CD4-positive, CD25-positive, alpha-beta regulatory T cell (primary cell): ENCODE results near the gene CYB5R3. TPM values are rescaled to one million over a fixed set of nuclear protein-coding genes. Genes with fewer than 3 reads are reported as not detected.
A peak's percentile ranks its signal among the peaks of the same experiment; 100 is the strongest.

Source experiments
- ATAC-seq, 2 donors: fragments of 150-1000 bp; cut with Tn5 transposase; one replicate each; pipeline ENCODE4 v1.10.0; 2021; ENCODE audit warnings: low read depth in 2 of 2, moderate number of reproducible peaks in 2 of 2, moderate library complexity in 1 of 2
- DNase-seq, 3 donors: peaks; one replicate each; pipeline versions ENCODE4 v3.0.0 to v3.0.0-alpha.2; 2012 to 2022; ENCODE audit warnings: mixed read lengths in 1 of 3
- H3K27ac ChIP-seq: one replicate; pipeline ENCODE4 v1.7.0; 2013; ENCODE audit warnings: mild to moderate bottlenecking, low read length; ENCODE audit not compliant: insufficient read depth, poor library complexity, severe bottlenecking
- H3K27me3 ChIP-seq: one replicate; pipeline ENCODE4 v1.7.0; 2013; ENCODE audit warnings: low read length; ENCODE audit not compliant: control insufficient read depth, insufficient read depth
- H3K36me3 ChIP-seq: one replicate; pipeline ENCODE4 v1.7.0; 2013; ENCODE audit warnings: mild to moderate bottlenecking, low read length, moderate library complexity; ENCODE audit not compliant: control insufficient read depth, insufficient read depth
- H3K4me1 ChIP-seq: 2 replicates; pipeline ENCODE4 v1.7.0; 2013; ENCODE audit warnings: mild to moderate bottlenecking, low read length; ENCODE audit not compliant: insufficient read depth, control insufficient read depth, poor library complexity, severe bottlenecking
- H3K4me3 ChIP-seq: one replicate; pipeline ENCODE4 v1.7.0; 2013; ENCODE audit warnings: low read depth, mild to moderate bottlenecking, low read length, moderate library complexity
- H3K9me3 ChIP-seq, 2 experiments: 1 replicate in 1 of 2; 2 replicates in 1 of 2; pipeline ENCODE4 v1.7.0; 2013; ENCODE audit warnings: low read length in 2 of 2, mild to moderate bottlenecking in 1 of 2, moderate library complexity in 1 of 2; ENCODE audit not compliant: control insufficient read depth in 2 of 2
- H3K27ac Mint-ChIP-seq, 3 donors: one replicate each; pipeline ENCODE4 v1.8.0; 2020 to 2022; ENCODE audit warnings: mild to moderate bottlenecking in 3 of 3, mixed read lengths in 3 of 3, moderate library complexity in 2 of 3
- H3K27me3 Mint-ChIP-seq: one replicate; pipeline ENCODE4 v1.8.0; 2022; ENCODE audit warnings: mild to moderate bottlenecking, mixed read lengths
- H3K36me3 Mint-ChIP-seq: one replicate; pipeline ENCODE4 v1.8.0; 2020; ENCODE audit warnings: mixed read lengths
- H3K4me1 Mint-ChIP-seq, 4 donors: one replicate each; pipeline ENCODE4 v1.8.0; 2020 to 2022; ENCODE audit warnings: mixed read lengths in 4 of 4, mild to moderate bottlenecking in 1 of 4
- H3K4me3 Mint-ChIP-seq, 4 donors: one replicate each; pipeline ENCODE4 v1.8.0; 2020 to 2022; ENCODE audit warnings: mild to moderate bottlenecking in 4 of 4, mixed read lengths in 4 of 4, moderate library complexity in 3 of 4
- H3K9me3 Mint-ChIP-seq, 7 donors: one replicate each; pipeline ENCODE4 v1.8.0; 2020 to 2022; ENCODE audit warnings: mixed read lengths in 7 of 7, mild to moderate bottlenecking in 3 of 7, moderate library complexity in 2 of 7
- polyA plus RNA-seq, 4 donors: library from polyadenylated mRNA; unstranded; fragments of 300-500 nt; fragmentation: Illumina TruSeq; gene quantifications; one replicate each; pipeline ENCODE4 v1.2.3, GENCODE V29; 2021
- total RNA-seq: library from RNA; stranded (reverse); gene quantifications from one replicate; pipeline ENCODE4 v1.2.3, GENCODE V29; 2022

Gene CYB5R3
- total and polyA plus RNA-seq, 5 donors from 2014 or later = 46.6 to 56.3 (median 56.2) TPM

DNA sequence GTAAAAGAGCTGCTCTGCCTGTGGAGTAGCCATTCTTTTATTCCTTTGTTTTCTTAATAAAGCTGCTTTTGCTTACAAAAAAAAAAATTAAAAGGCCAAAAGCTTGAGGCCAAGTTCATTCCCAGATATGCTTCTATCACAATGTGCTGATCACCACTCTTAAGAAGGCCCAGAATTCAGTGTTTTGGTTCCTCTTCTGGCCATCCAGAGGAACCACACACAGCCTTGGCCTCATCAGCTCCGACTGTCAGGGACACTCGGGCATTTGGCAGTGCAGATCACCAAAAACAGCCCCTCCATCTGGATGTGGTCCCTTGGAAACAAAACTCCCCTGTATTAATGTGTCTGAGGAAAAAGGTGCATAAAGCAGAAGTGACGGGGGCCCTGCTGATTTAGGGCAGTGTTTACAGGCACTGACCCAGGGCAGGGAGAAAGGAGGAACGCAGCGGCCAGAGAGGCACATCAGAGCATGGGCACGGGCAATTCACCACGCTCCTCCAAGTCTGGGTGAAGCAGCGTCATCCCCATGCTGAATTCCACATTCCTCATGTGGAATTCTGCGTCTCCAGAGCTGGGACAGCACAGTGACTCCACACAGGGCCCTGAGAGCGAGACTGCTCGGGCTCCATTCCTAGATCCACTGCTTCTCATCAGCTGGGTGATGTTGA lies 52.2 kb downstream of the CYB5R3 start:
- no peak overlapping the region for H3K27ac ChIP-seq
- DNase-seq (no peak), ATAC-seq (no peak)
- Mint-ChIP-seq H3K4me1 (peaks cover 0 to 5% (median 2%) of the 10 kb centered on the region in 4 donors), H3K9me3 (no peaks in the 10 kb centered on the region), H3K27me3 (no peaks in the 10 kb centered on the region), H3K27ac (no peak overlapping the region), H3K4me3 (no peak overlapping the region), H3K36me3 (peaks cover 31% of the 10 kb centered on the region)
- H3K4me3 ChIP-seq = no peak overlapping the region
- H3K9me3 ChIP-seq = no peaks in the 10 kb centered on the region
- peaks cover 89% of the 10 kb centered on the region for H3K36me3 ChIP-seq
- no peaks in the 10 kb centered on the region for H3K4me1 ChIP-seq
- no peaks in the 10 kb centered on the region for H3K27me3 ChIP-seq

DNA sequence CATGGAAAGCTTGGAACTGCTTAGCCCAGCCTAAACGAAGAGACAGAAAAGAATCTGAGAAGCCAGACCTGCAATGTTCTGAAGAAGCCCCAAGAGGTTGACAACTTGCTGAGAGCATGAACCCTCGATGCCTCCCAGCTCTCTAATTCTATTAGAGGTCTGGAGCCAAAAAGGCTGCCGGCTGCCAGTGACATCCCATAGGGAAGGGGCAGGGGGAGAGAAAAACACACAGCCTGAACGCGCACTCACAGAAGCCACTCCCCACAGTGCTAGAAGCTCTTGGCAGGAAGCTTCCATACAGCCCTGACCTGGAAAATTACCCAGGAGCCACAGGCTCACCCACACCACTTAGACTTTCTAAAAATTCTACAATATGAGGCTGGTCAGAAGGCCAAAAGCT lies 52.9 kb downstream of the CYB5R3 start:
- Mint-ChIP-seq H3K27ac (peak overlapping the region in 1 of 3 donors; percentile 80), H3K4me3 (no peak overlapping the region), H3K36me3 (peaks cover 28% of the 10 kb centered on the region), H3K9me3 (no peaks in the 10 kb centered on the region), H3K27me3 (no peaks in the 10 kb centered on the region), H3K4me1 (peaks cover 0 to 2% (median 0%) of the 10 kb centered on the region in 4 donors)
- Histone ChIP-seq H3K27ac (no peak overlapping the region), H3K36me3 (peaks cover 89% of the 10 kb centered on the region), H3K27me3 (no peaks in the 10 kb centered on the region), H3K4me3 (no peak overlapping the region), H3K9me3 (no peaks in the 10 kb centered on the region), H3K4me1 (no peaks in the 10 kb centered on the region)
- DNase-seq (no peak), ATAC-seq (no peak)

GRCh38 chr22:42595434-42595833 lies 53.8 kb downstream of the CYB5R3 start:
- no peaks in the 10 kb centered on the region for H3K4me1 ChIP-seq
- H3K27me3 ChIP-seq = no peaks in the 10 kb centered on the region
- peaks cover 90% of the 10 kb centered on the region for H3K36me3 ChIP-seq
- ATAC-seq (no peak), DNase-seq (no peak)
- H3K4me3 ChIP-seq = no peak overlapping the region
- Mint-ChIP-seq H3K27me3 (no peaks in the 10 kb centered on the region), H3K36me3 (peaks cover 28% of the 10 kb centered on the region), H3K27ac (peak overlapping the region in 1 of 3 donors; percentile 71), H3K9me3 (no peaks in the 10 kb centered on the region), H3K4me1 (peaks cover 0 to 2% (median 0%) of the 10 kb centered on the region in 4 donors), H3K4me3 (no peak overlapping the region)
- H3K9me3 ChIP-seq = no peaks in the 10 kb centered on the region
- H3K27ac ChIP-seq = no peak overlapping the region

GRCh38 chr22:42591987-42592386 lies 57.2 kb downstream of the CYB5R3 start:
- Histone ChIP-seq H3K4me1 (no peaks in the 10 kb centered on the region), H3K9me3 (no peaks in the 10 kb centered on the region), H3K36me3 (peaks cover 90% of the 10 kb centered on the region), H3K27me3 (no peaks in the 10 kb centered on the region), H3K4me3 (no peak overlapping the region), H3K27ac (no peak overlapping the region)
- Mint-ChIP-seq H3K4me1 (no peaks in the 10 kb centered on the region), H3K9me3 (no peaks in the 10 kb centered on the region), H3K4me3 (no peak overlapping the region), H3K36me3 (peaks cover 20% of the 10 kb centered on the region), H3K27ac (no peak overlapping the region), H3K27me3 (no peaks in the 10 kb centered on the region)
- no peak for DNase-seq
- ATAC-seq = no peak

DNA sequence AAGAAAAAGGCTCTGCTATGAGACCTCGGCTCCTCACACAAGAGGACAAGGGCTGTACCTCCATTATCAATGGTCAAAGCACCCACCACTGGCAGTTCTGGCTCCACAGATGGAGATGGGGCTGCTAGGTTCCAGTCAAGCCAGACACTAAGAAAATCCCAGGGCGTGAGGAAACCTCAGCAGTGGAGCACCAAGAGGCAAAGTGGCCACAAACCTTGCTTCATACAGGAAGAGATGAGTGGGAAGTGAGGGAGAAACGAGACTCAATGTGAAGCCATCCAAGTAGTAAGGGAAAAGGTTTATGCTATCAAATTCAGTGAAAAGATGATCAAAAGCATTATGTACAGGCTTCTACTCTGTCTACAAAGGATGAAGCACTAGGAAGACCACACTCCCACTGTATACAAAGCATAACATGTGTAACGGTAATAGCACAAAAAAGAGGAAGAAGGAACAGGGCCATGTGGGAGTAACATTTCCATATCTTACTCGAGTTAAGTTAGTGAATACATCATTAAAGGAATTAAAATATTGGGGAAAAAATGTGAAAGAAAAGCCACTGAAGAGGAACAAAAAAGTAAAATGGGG lies 61.5 kb downstream of the CYB5R3 start:
- H3K4me1 Mint-ChIP-seq = peaks cover 0 to 2% (median under 1%) of the 10 kb centered on the region in 4 donors
- Histone ChIP-seq H3K36me3 (peaks cover 81% of the 10 kb centered on the region), H3K27ac (no peak overlapping the region), H3K4me1 (no peaks in the 10 kb centered on the region), H3K27me3 (no peaks in the 10 kb centered on the region), H3K9me3 (no peaks in the 10 kb centered on the region), H3K4me3 (no peak overlapping the region)
- no peaks in the 10 kb centered on the region for H3K9me3 Mint-ChIP-seq
- H3K4me3 Mint-ChIP-seq = no peak overlapping the region
- ATAC-seq = no peak
- no peak for DNase-seq
- H3K27ac Mint-ChIP-seq = no peak overlapping the region
- peaks cover 16% of the 10 kb centered on the region for H3K36me3 Mint-ChIP-seq
- no peaks in the 10 kb centered on the region for H3K27me3 Mint-ChIP-seq

DNA sequence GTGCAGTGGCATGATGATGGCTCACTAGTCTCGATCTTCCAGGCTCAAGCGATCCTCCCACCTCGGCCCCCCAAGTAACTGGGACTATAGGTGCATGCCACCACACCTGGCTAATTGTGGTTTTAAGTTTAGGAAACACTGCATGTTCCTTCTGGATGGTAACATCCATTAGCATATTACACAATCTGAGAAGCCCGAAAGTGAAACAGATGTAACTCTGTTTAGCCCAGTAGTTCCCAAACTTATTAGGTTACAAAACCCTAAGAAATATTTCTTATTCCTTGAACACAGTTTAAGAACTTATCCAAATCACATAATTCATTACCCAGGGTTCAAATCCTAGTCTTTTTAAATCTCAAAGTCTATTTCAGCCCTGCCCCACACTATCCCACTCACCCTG lies 62.8 kb downstream of the CYB5R3 start:
- Histone ChIP-seq H3K36me3 (peaks cover 68% of the 10 kb centered on the region), H3K27me3 (no peaks in the 10 kb centered on the region), H3K9me3 (no peaks in the 10 kb centered on the region), H3K4me3 (no peak overlapping the region), H3K4me1 (peaks cover 6% of the 10 kb centered on the region), H3K27ac (no peak overlapping the region)
- Mint-ChIP-seq H3K27me3 (no peaks in the 10 kb centered on the region), H3K36me3 (peaks cover 10% of the 10 kb centered on the region), H3K4me3 (no peak overlapping the region), H3K27ac (peak overlapping the region in 1 of 3 donors; percentile 17), H3K9me3 (no peaks in the 10 kb centered on the region), H3K4me1 (peaks cover 4 to 11% (median 7%) of the 10 kb centered on the region in 4 donors)
- no peak for ATAC-seq
- no peak for DNase-seq

DNA sequence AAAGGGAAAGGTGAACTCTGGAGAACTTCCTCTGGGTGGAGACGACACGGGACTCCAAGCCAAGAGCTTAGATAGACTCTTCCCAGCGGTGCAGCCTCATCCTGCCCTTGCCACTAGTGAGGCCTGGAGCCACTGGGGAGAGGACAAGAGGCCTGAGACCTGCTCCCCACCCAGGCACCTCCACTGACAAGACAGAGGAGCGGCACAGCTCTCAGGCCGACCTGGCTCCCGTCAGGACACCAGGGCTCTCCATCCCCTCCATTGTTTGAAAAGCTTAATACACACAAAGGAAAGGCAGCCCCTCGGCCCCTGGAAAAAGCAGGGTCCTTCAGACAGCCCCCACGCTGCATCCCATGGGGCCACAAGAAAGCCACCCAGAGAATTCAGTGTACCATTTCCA lies 64.1 kb downstream of the CYB5R3 start:
- Mint-ChIP-seq H3K9me3 (no peaks in the 10 kb centered on the region), H3K4me1 (peaks cover 8 to 17% (median 12%) of the 10 kb centered on the region in 4 donors), H3K36me3 (peaks cover 10% of the 10 kb centered on the region), H3K27me3 (no peaks in the 10 kb centered on the region), H3K4me3 (peak overlapping the region in 1 of 4 donors; percentile 15), H3K27ac (no peak overlapping the region)
- no peak for ATAC-seq
- no peaks in the 10 kb centered on the region for H3K27me3 ChIP-seq
- peaks cover 11% of the 10 kb centered on the region for H3K4me1 ChIP-seq
- H3K36me3 ChIP-seq = peaks cover 58% of the 10 kb centered on the region
- no peak overlapping the region for H3K4me3 ChIP-seq
- no peaks in the 10 kb centered on the region for H3K9me3 ChIP-seq
- no peak overlapping the region for H3K27ac ChIP-seq
- no peak for DNase-seq
